Measurements from ENCODE around the gene SLC66A2. TPM values are rescaled to one million over a fixed set of nuclear protein-coding genes. Genes with fewer than 3 reads are reported as not detected.
"Not testable (repeated sequence)": the region's sequence is repeated elsewhere in the genome, so short reads cannot be mapped to it uniquely, and the experiment has no call there.

Gene SLC66A2
- polyA plus RNA-seq (ENCODE audit: insufficient read depth in 1 of 5, insufficient read length in 5 of 5, low replicate concordance in 1 of 5): 10 to 100 TPM; 14.7 to 30.0 (median 20.8) TPM
- long read RNA-seq, donor 1, transcript PQLC1-202 (5 exons, 2,475 nt): major isoform, 6 of 12 reads
- long read RNA-seq, donor 1, transcript PQLC1-203 (6 exons, 2,555 nt): minor isoform, 5 of 12 reads
- long read RNA-seq, donor 1, partial matches to known transcripts: 0 of 12 reads
- long read RNA-seq, donor 1, other reads (novel, unspliced or antisense): 0 of 12 reads
- long read RNA-seq, donor 2, partial matches to known transcripts: 0 of 6 reads
- long read RNA-seq, donor 2, other reads (novel, unspliced or antisense): 0 of 6 reads
- long read RNA-seq, donor 3, partial matches to known transcripts: 0 of 6 reads
- long read RNA-seq, donor 3, other reads (novel, unspliced or antisense): 0 of 6 reads
- long read RNA-seq, donor 4, transcript PQLC1-203 (6 exons, 2,555 nt): major isoform, 5 of 7 reads
- long read RNA-seq, donor 4, partial matches to known transcripts: 0 of 7 reads
- long read RNA-seq, donor 4, other reads (novel, unspliced or antisense): 0 of 7 reads
- long read RNA-seq, donor 5, transcript PQLC1-202 (5 exons, 2,475 nt): major isoform, 10 of 17 reads
- long read RNA-seq, donor 5, partial matches to known transcripts: 0 of 17 reads
- long read RNA-seq, donor 5, other reads (novel, unspliced or antisense): 0 of 17 reads
- long read RNA-seq, donor 6, partial matches to known transcripts: 0 of 12 reads
- long read RNA-seq, donor 6, other reads (novel, unspliced or antisense): 0 of 12 reads
- long read RNA-seq, donor 7, transcript PQLC1-202 (5 exons, 2,475 nt): major isoform, 8 of 18 reads
- long read RNA-seq, donor 7, transcript PQLC1-203 (6 exons, 2,555 nt): minor isoform, 6 of 18 reads
- long read RNA-seq, donor 7, partial matches to known transcripts: 0 of 18 reads
- long read RNA-seq, donor 7, other reads (novel, unspliced or antisense): 0 of 18 reads
- long read RNA-seq, donor 8, transcript PQLC1-203 (6 exons, 2,555 nt): major isoform, 5 of 9 reads
- long read RNA-seq, donor 8, partial matches to known transcripts: 0 of 9 reads
- long read RNA-seq, donor 8, other reads (novel, unspliced or antisense): 0 of 9 reads

- DNase-seq: peak; percentile 89
Observed at GRCh38 chr18:79951545-79952455, at the start of gene SLC66A2. SLC66A2 (minus strand) TSS chr18:79951653; CDS start chr18:79950926, 727 bp downstream.

- no peak for DNase-seq
Observed at GRCh38 chr18:80000877-80001276, 49.4 kb upstream of the SLC66A2 start.

GRCh38 chr18:79999701-80000100 is 48.2 kb upstream of the SLC66A2 start:
- not testable (repeated sequence) for DNase-seq

- no peak for DNase-seq
Observed at GRCh38 chr18:79991494-79991893, 40.0 kb upstream of the SLC66A2 start.

- no peak for DNase-seq
Observed at GRCh38 chr18:79989195-79989497, 37.7 kb upstream of the SLC66A2 start.

- DNase-seq: peak; percentile 84 to 89
Observed at GRCh38 chr18:79988451-79989194, 37.2 kb upstream of the SLC66A2 start, which contains the start of gene TXNL4A. TXNL4A (minus strand) TSS chr18:79988563; CDS start chr18:79988392, 171 bp downstream.

- peak; percentile 40 to 54 for DNase-seq
Observed at GRCh38 chr18:79988071-79988450, 36.6 kb upstream of the SLC66A2 start.

GRCh38 chr18:79987566-79987965 is 36.1 kb upstream of the SLC66A2 start:
- DNase-seq: no peak

GRCh38 chr18:79986726-79987125 is 35.3 kb upstream of the SLC66A2 start:
- DNase-seq: no peak

GRCh38 chr18:79985172-79985571 is 33.7 kb upstream of the SLC66A2 start:
- DNase-seq: no peak

GRCh38 chr18:79983793-79984192 is 32.3 kb upstream of the SLC66A2 start:
- DNase-seq: no peak

- no peak for DNase-seq
Observed at GRCh38 chr18:79983253-79983652, 31.8 kb upstream of the SLC66A2 start.

GRCh38 chr18:79982736-79983135 is 31.3 kb upstream of the SLC66A2 start:
- DNase-seq: no peak

- no peak for DNase-seq
Observed at GRCh38 chr18:79980585-79980984, 29.1 kb upstream of the SLC66A2 start.

GRCh38 chr18:79979843-79980242 is 28.4 kb upstream of the SLC66A2 start:
- DNase-seq: no peak

- DNase-seq: no peak
Observed at GRCh38 chr18:79975985-79976680, 24.7 kb upstream of the SLC66A2 start.

GRCh38 chr18:79975043-79975442 is 23.6 kb upstream of the SLC66A2 start:
- DNase-seq: no peak

GRCh38 chr18:79974025-79974654 is 22.7 kb upstream of the SLC66A2 start:
- DNase-seq: no peak

- no peak for DNase-seq
Observed at GRCh38 chr18:79973517-79973916, 22.1 kb upstream of the SLC66A2 start.
